Hepatocyte (in vitro differentiated cells): ENCODE results near the gene FNDC11.

Experiments used
- CTCF ChIP-seq: fragments of 200-600 bp; sonication (generic); IDR thresholded peaks from 2 replicates; pipeline ENCODE4 v1.5.1; 2016; ENCODE audit warnings: antibody characterized with exemption, mild to moderate bottlenecking; ENCODE audit not compliant: poor library complexity
- EZH2 ChIP-seq: fragments of 200-600 bp; sonication (generic); IDR thresholded peaks from 2 replicates; pipeline ENCODE4 v1.6.1; 2016; ENCODE audit warnings: antibody characterized with exemption, mild to moderate bottlenecking, borderline replicate concordance

- TF ChIP-seq EZH2 (no peak), CTCF (no peak)
Measured at GRCh38 chr20:63561624-63562396, 7.9 kb downstream of the FNDC11 start.
